Fibroblast of the aortic adventitia (primary cell): ENCODE data around the gene SLC18A3. TPM values are rescaled to one million over a fixed set of nuclear protein-coding genes. Genes with fewer than 3 reads are reported as not detected.

Source experiments
- DNase-seq: peaks from one replicate; pipeline ENCODE4 v3.0.0-alpha.2; 2010; ENCODE audit warnings: low read depth
- H3K4me3 ChIP-seq: 2 replicates; pipeline ENCODE4 v1.5.1; 2011; ENCODE audit warnings: low read depth, mild to moderate bottlenecking, control low read depth, low read length, moderate library complexity
- total RNA-seq: library from RNA; depleted of rRNA; stranded (reverse); fragments of >200 nt; gene quantifications from 2 replicates; pipeline ENCODE4 v1.2.3, GENCODE V29; 2012; ENCODE audit warnings: low replicate concordance
- TF ChIP-seq, protein P1 (sequence below): IDR thresholded peaks from 2 replicates; pipeline ENCODE4 v1.5.1; 2011; ENCODE audit warnings: mild to moderate bottlenecking, low read length, control low read depth, inconsistent platforms; ENCODE audit not compliant: insufficient read depth

SLC18A3 gene
- total RNA-seq, 1 donor: not detected

DNA sequence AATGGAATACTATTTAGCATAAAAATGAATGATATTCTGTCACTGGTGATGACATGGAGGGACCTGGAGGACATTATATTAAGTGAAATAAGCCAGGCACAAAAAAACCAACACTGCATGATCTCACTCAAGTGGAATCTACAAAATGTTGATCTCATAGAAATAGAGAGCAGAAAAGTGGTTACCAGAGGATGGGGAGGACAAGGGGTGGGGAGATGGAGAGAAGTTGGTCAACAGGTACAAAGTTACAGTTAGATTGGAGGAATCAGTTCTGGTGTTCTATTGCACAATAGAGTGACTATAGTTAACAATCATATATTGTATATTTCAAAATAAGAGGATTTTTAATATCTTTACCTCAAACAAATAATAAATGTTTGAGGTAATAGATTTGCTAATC, 24.7 kb upstream of the SLC18A3 start:
- DNase-seq: peak; percentile 39
- H3K4me3 ChIP-seq: no peak overlapping the region
- TF ChIP-seq, protein P1, sequence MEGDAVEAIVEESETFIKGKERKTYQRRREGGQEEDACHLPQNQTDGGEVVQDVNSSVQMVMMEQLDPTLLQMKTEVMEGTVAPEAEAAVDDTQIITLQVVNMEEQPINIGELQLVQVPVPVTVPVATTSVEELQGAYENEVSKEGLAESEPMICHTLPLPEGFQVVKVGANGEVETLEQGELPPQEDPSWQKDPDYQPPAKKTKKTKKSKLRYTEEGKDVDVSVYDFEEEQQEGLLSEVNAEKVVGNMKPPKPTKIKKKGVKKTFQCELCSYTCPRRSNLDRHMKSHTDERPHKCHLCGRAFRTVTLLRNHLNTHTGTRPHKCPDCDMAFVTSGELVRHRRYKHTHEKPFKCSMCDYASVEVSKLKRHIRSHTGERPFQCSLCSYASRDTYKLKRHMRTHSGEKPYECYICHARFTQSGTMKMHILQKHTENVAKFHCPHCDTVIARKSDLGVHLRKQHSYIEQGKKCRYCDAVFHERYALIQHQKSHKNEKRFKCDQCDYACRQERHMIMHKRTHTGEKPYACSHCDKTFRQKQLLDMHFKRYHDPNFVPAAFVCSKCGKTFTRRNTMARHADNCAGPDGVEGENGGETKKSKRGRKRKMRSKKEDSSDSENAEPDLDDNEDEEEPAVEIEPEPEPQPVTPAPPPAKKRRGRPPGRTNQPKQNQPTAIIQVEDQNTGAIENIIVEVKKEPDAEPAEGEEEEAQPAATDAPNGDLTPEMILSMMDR: no peak

DNA sequence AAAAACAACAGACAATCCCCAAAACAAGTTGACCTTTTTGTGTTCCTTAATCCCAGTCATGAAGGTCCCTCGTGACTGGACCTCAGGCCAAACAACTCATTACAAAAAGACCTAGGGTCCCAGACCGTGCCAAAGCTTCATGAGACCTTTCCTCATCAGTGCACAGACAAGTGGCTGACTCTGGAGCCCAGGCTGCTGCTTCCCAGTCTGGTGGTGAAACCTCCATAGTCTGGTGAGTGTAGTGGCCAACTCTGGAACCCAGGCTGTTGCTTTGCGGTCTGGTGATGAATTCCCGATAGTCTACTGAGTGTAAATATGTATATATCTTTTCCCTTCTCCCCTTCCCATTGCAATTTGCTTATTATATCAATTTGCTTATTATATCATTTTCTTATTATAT, 22.1 kb upstream of the SLC18A3 start:
- H3K4me3 ChIP-seq: no peak overlapping the region
- DNase-seq: no peak
- TF ChIP-seq, protein P1: no peak

DNA sequence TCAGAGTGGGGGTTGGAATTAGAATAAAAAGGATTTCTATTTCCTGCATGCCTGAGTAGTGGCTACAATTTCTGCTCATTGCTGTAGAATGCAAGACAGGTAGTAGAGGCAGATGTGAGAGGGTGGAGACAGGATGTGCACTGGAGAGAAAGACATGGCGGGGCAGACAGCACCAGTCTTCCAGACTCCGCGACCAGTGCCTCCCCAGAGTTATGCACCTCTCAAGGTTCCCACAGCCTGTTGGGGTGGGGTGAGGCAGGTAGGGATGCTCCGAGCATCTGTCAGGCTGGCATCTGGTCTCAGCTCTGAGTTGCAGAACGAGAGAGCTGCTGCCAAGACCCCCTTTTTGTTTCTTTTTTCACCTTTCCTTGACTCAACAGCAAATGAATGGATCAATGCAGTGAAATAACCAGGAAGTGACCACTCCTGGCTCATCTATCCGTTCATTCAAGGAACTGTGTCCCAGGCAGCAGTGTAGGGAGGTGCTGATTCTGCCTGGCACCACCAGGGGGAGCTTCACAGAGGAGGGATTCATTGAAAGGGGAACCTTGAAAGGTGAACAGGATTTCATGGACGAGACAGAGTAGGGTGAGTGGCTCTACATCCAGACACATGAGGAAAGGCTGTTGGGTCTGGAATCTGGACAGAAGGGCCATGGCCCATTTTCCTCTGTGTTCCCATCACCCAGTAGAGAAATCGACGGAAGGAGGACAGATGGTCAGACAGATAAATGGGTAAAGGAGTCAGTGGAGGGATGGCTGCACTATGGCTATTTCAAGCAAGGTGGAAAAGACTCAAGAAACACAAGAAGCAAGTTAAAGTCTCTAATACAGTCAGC, 17.2 kb upstream of the SLC18A3 start:
- TF ChIP-seq, protein P1: peak; percentile 99
- H3K4me3 ChIP-seq: no peak overlapping the region
- DNase-seq: peak; percentile 68

DNA sequence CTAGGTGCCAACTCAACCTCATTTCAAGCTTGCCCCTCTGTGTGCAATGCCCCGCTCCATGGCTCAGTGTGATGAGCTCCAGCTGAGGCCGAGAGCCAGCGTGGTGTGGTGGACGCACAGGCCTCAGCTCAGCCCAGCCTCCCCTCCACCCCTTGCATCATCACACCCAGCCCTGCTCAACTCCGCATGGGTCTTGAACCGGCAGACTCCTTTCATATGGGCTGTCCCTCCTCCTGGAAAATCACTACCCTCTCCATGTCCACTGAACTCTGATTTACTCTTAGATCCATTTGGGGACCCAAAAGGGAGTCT, 16.6 kb upstream of the SLC18A3 start:
- TF ChIP-seq, protein P1: no peak
- DNase-seq: no peak
- no peak overlapping the region for H3K4me3 ChIP-seq

DNA sequence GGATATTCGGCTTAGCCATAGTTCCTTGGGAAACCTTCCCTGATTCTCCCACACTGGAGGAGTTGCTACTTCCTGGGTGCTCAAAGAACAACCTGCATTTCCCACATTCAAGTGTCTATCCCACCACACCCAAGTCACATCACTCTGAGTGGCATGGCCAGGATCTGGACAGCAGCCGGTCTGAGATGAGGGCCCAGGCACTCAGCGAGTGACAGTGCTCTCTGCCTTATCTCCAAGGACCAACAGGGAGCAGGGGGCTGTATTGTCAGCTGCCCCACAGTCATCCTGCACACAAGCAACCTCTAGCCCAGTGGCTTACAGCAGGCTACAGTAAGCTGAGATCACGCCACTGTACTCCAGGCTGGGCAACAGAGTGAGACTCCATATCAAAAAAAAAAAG, 16.1 kb upstream of the SLC18A3 start:
- TF ChIP-seq, protein P1: no peak
- DNase-seq: no peak
- H3K4me3 ChIP-seq: no peak overlapping the region

DNA sequence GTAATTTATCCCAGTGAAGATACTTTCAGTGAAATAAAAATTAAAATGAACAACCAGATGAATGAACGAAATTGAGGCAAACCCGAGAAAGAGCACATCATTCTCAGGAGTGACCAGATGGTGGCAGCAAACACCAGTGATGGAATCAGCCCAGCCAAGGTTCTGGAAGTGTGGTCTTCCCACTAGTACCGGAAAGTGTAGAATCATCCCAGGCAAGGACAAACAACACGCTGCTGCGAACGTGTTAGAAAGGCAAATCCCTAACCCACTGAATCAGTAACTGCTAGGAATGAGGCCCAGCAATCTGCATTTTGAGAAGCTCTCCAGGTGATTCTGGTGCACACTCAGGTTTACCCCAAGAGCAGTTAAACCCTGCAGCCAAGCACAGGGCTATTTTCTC, 15.5 kb upstream of the SLC18A3 start:
- peak; percentile 82 for DNase-seq
- TF ChIP-seq, protein P1: peak; percentile 83
- H3K4me3 ChIP-seq: no peak overlapping the region
